Nasal cavity respiratory epithelium epithelial cell of viscerocranial mucosa (primary cell): ENCODE results near the gene BRD2. TPM values are rescaled to one million over a fixed set of nuclear protein-coding genes. Genes with fewer than 3 reads are reported as not detected.

Source experiments
- total RNA-seq: library from RNA; depleted of rRNA; stranded (reverse); fragments of >200 nt; gene quantifications from 2 replicates; pipeline ENCODE4 v1.2.3, GENCODE V29; 2014

BRD2 gene
- total RNA-seq = 95.7 and 134 TPM in 2 replicates

DNA sequence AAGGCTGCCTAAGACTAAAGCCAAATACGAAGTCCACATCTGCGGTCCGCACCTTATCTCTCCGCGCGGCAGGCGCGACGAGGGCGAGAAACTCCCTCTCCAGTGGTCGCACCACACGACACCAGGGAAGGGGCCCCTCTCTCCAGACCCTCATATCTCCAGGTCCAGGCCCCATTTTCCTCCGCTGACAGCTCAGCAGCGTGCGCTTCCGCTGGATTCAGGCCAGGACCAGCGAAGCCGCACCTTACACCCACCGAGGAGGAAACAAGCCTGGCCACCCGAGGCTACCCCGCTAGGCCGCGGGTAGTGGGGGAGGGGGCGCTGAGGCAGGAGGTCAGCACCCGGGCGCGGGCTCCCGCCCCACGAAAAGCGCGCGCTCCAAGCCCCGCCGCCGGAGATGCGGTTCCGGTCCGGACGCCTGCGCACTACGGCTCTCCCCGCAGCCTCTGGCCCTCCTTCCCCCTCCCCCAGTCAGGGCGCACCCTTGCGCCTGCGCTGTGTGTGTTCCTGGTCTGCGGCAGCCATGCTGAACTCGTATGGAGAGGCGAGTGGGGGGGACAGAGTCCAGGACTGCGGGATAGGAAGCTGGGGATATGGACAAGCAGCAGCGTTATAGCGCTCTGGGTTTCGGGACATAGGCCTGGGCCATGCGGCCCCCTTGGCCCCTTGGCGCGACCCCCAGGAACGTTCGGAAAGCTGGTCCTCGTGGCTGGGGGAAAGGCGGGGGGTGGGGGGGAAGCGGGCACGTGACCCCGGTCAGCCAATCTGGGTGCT, at the start of gene BRD2:
TSS of gene BRD2 (plus strand) at position 502 of the 774 bp plus-strand sequence. CDS start 4,305 bp downstream, outside the sequence.

GRCh38 chr6:32940656-32941213, 27.7 kb upstream of the BRD2 start, which contains the start of gene HLA-DMB:
Gene HLA-DMB, minus strand, starts transcription at chr6:32941028. Its CDS starts 221 bp downstream, at chr6:32940807.

GRCh38 chr6:32952817-32953739, 15.3 kb upstream of the BRD2 start, which contains the start of gene HLA-DMA:
Gene HLA-DMA, minus strand, starts transcription at chr6:32953097. Its CDS starts 61 bp downstream, at chr6:32953036.

GRCh38 chr6:33008944-33009861, 40.8 kb downstream of the BRD2 start, which contains the start of gene HLA-DOA:
Gene HLA-DOA, minus strand, starts transcription at chr6:33009591.

Other genes starting within 250 kb of the BRD2 start
- not detected in 2 replicates for gene HLA-DQA2, start 227.2 kb upstream of the BRD2 start, total RNA-seq
- gene HLA-DQB2, start 205.1 kb upstream of the BRD2 start, total RNA-seq = not detected in 2 replicates
- gene HLA-DOB, start 151.6 kb upstream of the BRD2 start, total RNA-seq = 1.0 and 1.1 TPM in 2 replicates
- 23.6 and 66.8 TPM in 2 replicates for gene TAP2, start 129.9 kb upstream of the BRD2 start, total RNA-seq
- 12.6 and 29.1 TPM in 2 replicates for gene PSMB8, start 124.5 kb upstream of the BRD2 start, total RNA-seq
- gene TAP1, start 114.9 kb upstream of the BRD2 start, total RNA-seq = 48.9 and 63.9 TPM in 2 replicates
- gene PSMB9, start 114.4 kb upstream of the BRD2 start, total RNA-seq = 1.4 and 8.9 TPM in 2 replicates
- 0.71 TPM in 1 of 2 replicates, not detected in the other for gene HLA-DMB, start 27.6 kb upstream of the BRD2 start, total RNA-seq
- gene HLA-DMA, start 15.5 kb upstream of the BRD2 start, total RNA-seq = 0.68 and 2.4 TPM in 2 replicates
- 0.07 TPM in 1 of 2 replicates, not detected in the other for gene HLA-DOA, start 41.0 kb downstream of the BRD2 start, total RNA-seq
- 0.14 TPM in 1 of 2 replicates, not detected in the other for gene HLA-DPA1, start 105.1 kb downstream of the BRD2 start, total RNA-seq
- gene HLA-DPB1, start 107.4 kb downstream of the BRD2 start, total RNA-seq = not detected in 2 replicates
- gene COL11A2, start 223.9 kb downstream of the BRD2 start, total RNA-seq = under 0.01 and 0.36 TPM in 2 replicates
- 16.1 and 21.8 TPM in 2 replicates for gene RXRB, start 232.1 kb downstream of the BRD2 start, total RNA-seq
- 66.9 and 118 TPM in 2 replicates for gene SLC39A7, start 232.3 kb downstream of the BRD2 start, total RNA-seq
- 12.5 and 40.3 TPM in 2 replicates for gene HSD17B8, start 236.1 kb downstream of the BRD2 start, total RNA-seq
- 34.2 and 48.2 TPM in 2 replicates for gene RING1, start 239.9 kb downstream of the BRD2 start, total RNA-seq